GM23338 (cell line): Measurements from ENCODE around the gene DLG2. TPM values are rescaled to one million over a fixed set of nuclear protein-coding genes. Genes with fewer than 3 reads are reported as not detected.

Source experiments
- ATAC-seq: fragments of 200-7000 bp; cut with Tn5 transposase; 3 replicates; pipeline ENCODE4 v1.9.1; 2020
- DNase-seq: peaks from one replicate; pipeline ENCODE4 v3.0.0-alpha.2; 2015; ENCODE audit warnings: low spot score
- H2AFZ ChIP-seq: fragments of 200-600 bp; sonication (generic); 2 replicates; pipeline ENCODE4 v1.8.0; 2016; ENCODE audit warnings: antibody characterized with exemption, mild to moderate bottlenecking, moderate library complexity
- H3F3A ChIP-seq: fragments of 200-600 bp; sonication (generic); replicated peaks from 2 replicates; pipeline ENCODE4 v1.8.0; 2017; ENCODE audit warnings: antibody characterized with exemption, mixed run types, low read depth
- H3K27ac ChIP-seq: fragments of 200-600 bp; sonication (generic); 2 replicates; pipeline ENCODE4 v1.6.1; 2016; ENCODE audit warnings: low read depth
- H3K27me3 ChIP-seq: fragments of 200-600 bp; sonication (generic); 2 replicates; pipeline ENCODE4 v1.8.0; 2016; ENCODE audit warnings: mild to moderate bottlenecking, mixed run types, moderate library complexity; ENCODE audit not compliant: insufficient read depth
- H3K36me3 ChIP-seq: fragments of 200-600 bp; sonication (generic); 2 replicates; pipeline ENCODE4 v1.8.0; 2016; ENCODE audit warnings: mild to moderate bottlenecking; ENCODE audit not compliant: insufficient read depth
- H3K4me1 ChIP-seq: fragments of 200-600 bp; sonication (generic); 2 replicates; pipeline ENCODE4 v1.8.0; 2016; ENCODE audit warnings: mild to moderate bottlenecking, moderate library complexity; ENCODE audit not compliant: insufficient read depth
- H3K4me2 ChIP-seq: fragments of 200-600 bp; sonication (generic); 2 replicates; pipeline ENCODE4 v1.7.1; 2017; ENCODE audit warnings: mixed run types
- H3K4me3 ChIP-seq: fragments of 200-600 bp; sonication (generic); 2 replicates; pipeline ENCODE4 v1.6.1; 2016; ENCODE audit warnings: mixed run types
- H3K79me2 ChIP-seq: fragments of 200-600 bp; sonication (generic); replicated peaks from 2 replicates; pipeline ENCODE4 v1.8.0; 2017; ENCODE audit warnings: mild to moderate bottlenecking; ENCODE audit not compliant: insufficient read depth
- H3K9me2 ChIP-seq: fragments of 200-600 bp; sonication (generic); 2 replicates; pipeline ENCODE4 v1.8.0; 2017; ENCODE audit not compliant: insufficient read depth
- H4K20me1 ChIP-seq: fragments of 200-600 bp; sonication (generic); replicated peaks from 2 replicates; pipeline ENCODE4 v1.8.0; 2017; ENCODE audit warnings: mild to moderate bottlenecking; ENCODE audit not compliant: insufficient read depth
- H3K27ac Mint-ChIP-seq: 2 replicates; pipeline ENCODE4 v1.8.0; 2020; ENCODE audit warnings: inconsistent platforms, mild to moderate bottlenecking, moderate library complexity, mixed read lengths
- H3K27me3 Mint-ChIP-seq: 3 replicates; pipeline ENCODE4 v1.8.0; 2022; ENCODE audit warnings: low read depth, mild to moderate bottlenecking, moderate library complexity, mixed read lengths, inconsistent platforms; ENCODE audit not compliant: insufficient read depth, poor library complexity
- H3K36me3 Mint-ChIP-seq: 3 replicates; pipeline ENCODE4 v1.8.0; 2021; ENCODE audit warnings: low read depth, mild to moderate bottlenecking, inconsistent platforms, moderate library complexity, mixed read lengths
- H3K4me1 Mint-ChIP-seq: 3 replicates; pipeline ENCODE4 v1.8.0; 2020; ENCODE audit warnings: mild to moderate bottlenecking, inconsistent platforms, mixed read lengths
- H3K4me3 Mint-ChIP-seq: 3 replicates; pipeline ENCODE4 v1.8.0; 2021; ENCODE audit warnings: moderate library complexity, mild to moderate bottlenecking, inconsistent platforms, mixed read lengths
- H3K9me3 Mint-ChIP-seq: 3 replicates; pipeline ENCODE4 v1.8.0; 2020; ENCODE audit warnings: moderate library complexity, mild to moderate bottlenecking, inconsistent platforms, mixed read lengths
- CREB1 ChIP-seq: fragments of 250-450 bp; sonication (Bioruptor Pico); IDR thresholded peaks from 2 replicates; pipeline ENCODE4 v1.5.0; 2020; ENCODE audit warnings: low read depth, mild to moderate bottlenecking, moderate library complexity
- CTCF ChIP-seq, 2 experiments: fragments of 200-600 bp in 1 of 2; sonication (generic) in 1 of 2; conservative IDR thresholded peaks; 2 replicates each; pipeline versions ENCODE4 v1.5.1 to v1.6.1; 2016 to 2017; ENCODE audit warnings: antibody characterized with exemption in 2 of 2, low read depth in 2 of 2, mild to moderate bottlenecking in 2 of 2, moderate library complexity in 1 of 2
- EZH2 ChIP-seq: fragments of 200-600 bp; sonication (generic); IDR thresholded peaks from one replicate; pipeline ENCODE4 v1.8.0; 2017; ENCODE audit warnings: antibody characterized with exemption, mild to moderate bottlenecking, low read depth; ENCODE audit not compliant: unreplicated experiment
- EZH2phosphoT487 ChIP-seq: fragments of 200-600 bp; sonication (generic); IDR thresholded peaks from one replicate; pipeline ENCODE4 v1.8.1; 2018; ENCODE audit warnings: antibody characterized with exemption; ENCODE audit not compliant: unreplicated experiment
- JUNB ChIP-seq: IDR thresholded peaks from one replicate; pipeline ENCODE4 v1.6.1; 2016; ENCODE audit warnings: antibody characterized with exemption; ENCODE audit not compliant: unreplicated experiment
- NANOG ChIP-seq: IDR thresholded peaks from 2 replicates; pipeline ENCODE4 v1.6.1; 2016; ENCODE audit warnings: antibody characterized with exemption, borderline replicate concordance
- POLR2AphosphoS5 ChIP-seq: IDR thresholded peaks from 2 replicates; pipeline ENCODE4 v1.6.1; 2016; ENCODE audit warnings: antibody characterized with exemption, low read depth
- ZNF114 ChIP-seq: fragments of 250-450 bp; sonication (Bioruptor Pico); IDR thresholded peaks from 2 replicates; pipeline ENCODE4 v1.5.0; 2020; ENCODE audit warnings: mild to moderate bottlenecking, moderate library complexity
- ZNF331 ChIP-seq: fragments of 250-450 bp; sonication (Bioruptor Pico); IDR thresholded peaks from 2 replicates; pipeline ENCODE4 v1.5.0; 2020; ENCODE audit warnings: low read depth, mild to moderate bottlenecking, moderate library complexity
- polyA plus RNA-seq: library from polyadenylated mRNA; unstranded; fragments of >200 nt; fragmentation: Nextera tagmentation; extraction: Ambion mirVana; gene quantifications from 2 replicates; pipeline ENCODE4 v1.2.1, GENCODE V29; 2016
- total RNA-seq: library from RNA; depleted of rRNA; stranded (reverse); fragments of >200 nt; shearing (Covaris generic); gene quantifications from 2 replicates; pipeline ENCODE4 v1.2.3, GENCODE V29; 2014
- TF ChIP-seq, protein P1 (sequence below): fragments of 250-450 bp; sonication (Bioruptor Pico); IDR thresholded peaks from 2 replicates; pipeline ENCODE4 v1.5.0; 2020; ENCODE audit warnings: mild to moderate bottlenecking, moderate library complexity
- TF ChIP-seq, protein P2 (sequence below): IDR thresholded peaks from 2 replicates; pipeline ENCODE4 v1.6.1; 2016; ENCODE audit warnings: antibody characterized with exemption

Gene DLG2
- total and polyA plus RNA-seq, 2 experiments from 2014 or later, result 19.8 to 21.5 TPM

- no peak for TF ChIP-seq CTCF (conservative IDR thresholded peaks at IDR 0.05; ENCODE audit: low read depth in 2 of 2)
- TF ChIP-seq ZNF114 (CRISPR knock-in tag), result no peak
- TF ChIP-seq CREB1 (CRISPR knock-in tag), result no peak
- no peak for TF ChIP-seq JUNB
Measured at GRCh38 chr11:84580428-84580827, 1046.7 kb downstream of the DLG2 start (continued).

DNA sequence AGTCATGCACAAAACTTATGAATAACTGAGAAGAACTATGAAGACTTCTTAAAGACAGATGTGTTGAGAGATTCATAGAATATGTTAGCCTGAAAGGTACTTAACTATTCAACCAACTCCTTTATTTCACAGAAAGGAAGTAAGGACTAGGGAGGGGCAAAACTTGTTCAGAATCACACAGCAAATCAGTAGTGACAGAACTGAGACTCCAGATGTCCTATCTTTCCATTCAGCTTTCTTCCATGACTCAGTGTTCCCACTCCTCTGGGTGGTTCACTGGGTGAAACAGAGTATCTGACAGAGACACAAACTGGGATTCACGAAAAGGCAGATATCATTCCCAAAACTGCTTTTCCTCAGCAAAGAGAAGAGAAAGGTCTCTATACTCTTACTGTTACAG is 1053.3 kb downstream of the DLG2 start:
- ATAC-seq (no peak), DNase-seq (no peak)
- H3K27me3 Mint-ChIP-seq, result peaks cover 4% of the 10 kb centered on the region
- H3K9me3 Mint-ChIP-seq, result peaks cover 22% of the 10 kb centered on the region
- H3K4me1 Mint-ChIP-seq, result no peaks in the 10 kb centered on the region
- Histone ChIP-seq H3K27me3 (no peaks in the 10 kb centered on the region), H3K79me2 (no peaks in the 10 kb centered on the region), H3K27ac (no peak overlapping the region), H3K36me3 (no peaks in the 10 kb centered on the region), H2AFZ (no peak overlapping the region), H3K4me2 (no peak overlapping the region), H3K4me3 (no peak overlapping the region), H4K20me1 (no peaks in the 10 kb centered on the region), H3K4me1 (no peaks in the 10 kb centered on the region), H3F3A (no peaks in the 10 kb centered on the region), H3K9me2 (peaks cover 3% of the 10 kb centered on the region)
- no peak overlapping the region for H3K4me3 Mint-ChIP-seq
- H3K27ac Mint-ChIP-seq, result no peak overlapping the region
- H3K36me3 Mint-ChIP-seq, result peaks cover 15% of the 10 kb centered on the region
- no peak for TF ChIP-seq CTCF (conservative IDR thresholded peaks at IDR 0.05; ENCODE audit: low read depth in 2 of 2)
- TF ChIP-seq EZH2phosphoT487, result no peak
- TF ChIP-seq, protein P1, sequence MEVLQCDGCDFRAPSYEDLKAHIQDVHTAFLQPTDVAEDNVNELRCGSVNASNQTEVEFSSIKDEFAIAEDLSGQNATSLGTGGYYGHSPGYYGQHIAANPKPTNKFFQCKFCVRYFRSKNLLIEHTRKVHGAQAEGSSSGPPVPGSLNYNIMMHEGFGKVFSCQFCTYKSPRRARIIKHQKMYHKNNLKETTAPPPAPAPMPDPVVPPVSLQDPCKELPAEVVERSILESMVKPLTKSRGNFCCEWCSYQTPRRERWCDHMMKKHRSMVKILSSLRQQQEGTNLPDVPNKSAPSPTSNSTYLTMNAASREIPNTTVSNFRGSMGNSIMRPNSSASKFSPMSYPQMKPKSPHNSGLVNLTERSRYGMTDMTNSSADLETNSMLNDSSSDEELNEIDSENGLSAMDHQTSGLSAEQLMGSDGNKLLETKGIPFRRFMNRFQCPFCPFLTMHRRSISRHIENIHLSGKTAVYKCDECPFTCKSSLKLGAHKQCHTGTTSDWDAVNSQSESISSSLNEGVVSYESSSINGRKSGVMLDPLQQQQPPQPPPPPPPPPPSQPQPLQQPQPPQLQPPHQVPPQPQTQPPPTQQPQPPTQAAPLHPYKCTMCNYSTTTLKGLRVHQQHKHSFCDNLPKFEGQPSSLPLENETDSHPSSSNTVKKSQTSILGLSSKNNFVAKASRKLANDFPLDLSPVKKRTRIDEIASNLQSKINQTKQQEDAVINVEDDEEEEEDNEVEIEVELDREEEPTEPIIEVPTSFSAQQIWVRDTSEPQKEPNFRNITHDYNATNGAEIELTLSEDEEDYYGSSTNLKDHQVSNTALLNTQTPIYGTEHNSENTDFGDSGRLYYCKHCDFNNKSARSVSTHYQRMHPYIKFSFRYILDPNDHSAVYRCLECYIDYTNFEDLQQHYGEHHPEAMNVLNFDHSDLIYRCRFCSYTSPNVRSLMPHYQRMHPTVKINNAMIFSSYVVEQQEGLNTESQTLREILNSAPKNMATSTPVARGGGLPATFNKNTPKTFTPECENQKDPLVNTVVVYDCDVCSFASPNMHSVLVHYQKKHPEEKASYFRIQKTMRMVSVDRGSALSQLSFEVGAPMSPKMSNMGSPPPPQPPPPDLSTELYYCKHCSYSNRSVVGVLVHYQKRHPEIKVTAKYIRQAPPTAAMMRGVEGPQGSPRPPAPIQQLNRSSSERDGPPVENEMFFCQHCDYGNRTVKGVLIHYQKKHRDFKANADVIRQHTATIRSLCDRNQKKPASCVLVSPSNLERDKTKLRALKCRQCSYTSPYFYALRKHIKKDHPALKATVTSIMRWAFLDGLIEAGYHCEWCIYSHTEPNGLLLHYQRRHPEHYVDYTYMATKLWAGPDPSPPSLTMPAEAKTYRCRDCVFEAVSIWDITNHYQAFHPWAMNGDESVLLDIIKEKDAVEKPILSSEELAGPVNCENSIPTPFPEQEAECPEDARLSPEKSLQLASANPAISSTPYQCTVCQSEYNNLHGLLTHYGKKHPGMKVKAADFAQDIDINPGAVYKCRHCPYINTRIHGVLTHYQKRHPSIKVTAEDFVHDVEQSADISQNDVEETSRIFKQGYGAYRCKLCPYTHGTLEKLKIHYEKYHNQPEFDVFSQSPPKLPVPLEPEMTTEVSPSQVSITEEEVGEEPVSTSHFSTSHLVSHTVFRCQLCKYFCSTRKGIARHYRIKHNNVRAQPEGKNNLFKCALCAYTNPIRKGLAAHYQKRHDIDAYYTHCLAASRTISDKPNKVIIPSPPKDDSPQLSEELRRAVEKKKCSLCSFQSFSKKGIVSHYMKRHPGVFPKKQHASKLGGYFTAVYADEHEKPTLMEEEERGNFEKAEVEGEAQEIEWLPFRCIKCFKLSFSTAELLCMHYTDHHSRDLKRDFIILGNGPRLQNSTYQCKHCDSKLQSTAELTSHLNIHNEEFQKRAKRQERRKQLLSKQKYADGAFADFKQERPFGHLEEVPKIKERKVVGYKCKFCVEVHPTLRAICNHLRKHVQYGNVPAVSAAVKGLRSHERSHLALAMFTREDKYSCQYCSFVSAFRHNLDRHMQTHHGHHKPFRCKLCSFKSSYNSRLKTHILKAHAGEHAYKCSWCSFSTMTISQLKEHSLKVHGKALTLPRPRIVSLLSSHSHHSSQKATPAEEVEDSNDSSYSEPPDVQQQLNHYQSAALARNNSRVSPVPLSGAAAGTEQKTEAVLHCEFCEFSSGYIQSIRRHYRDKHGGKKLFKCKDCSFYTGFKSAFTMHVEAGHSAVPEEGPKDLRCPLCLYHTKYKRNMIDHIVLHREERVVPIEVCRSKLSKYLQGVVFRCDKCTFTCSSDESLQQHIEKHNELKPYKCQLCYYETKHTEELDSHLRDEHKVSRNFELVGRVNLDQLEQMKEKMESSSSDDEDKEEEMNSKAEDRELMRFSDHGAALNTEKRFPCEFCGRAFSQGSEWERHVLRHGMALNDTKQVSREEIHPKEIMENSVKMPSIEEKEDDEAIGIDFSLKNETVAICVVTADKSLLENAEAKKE (CRISPR knock-in tag), result no peak
- no peak for TF ChIP-seq CREB1 (CRISPR knock-in tag)
- TF ChIP-seq JUNB, result no peak
- no peak for TF ChIP-seq NANOG
- no peak for TF ChIP-seq EZH2
- no peak for TF ChIP-seq POLR2AphosphoS5
- TF ChIP-seq, protein P2, sequence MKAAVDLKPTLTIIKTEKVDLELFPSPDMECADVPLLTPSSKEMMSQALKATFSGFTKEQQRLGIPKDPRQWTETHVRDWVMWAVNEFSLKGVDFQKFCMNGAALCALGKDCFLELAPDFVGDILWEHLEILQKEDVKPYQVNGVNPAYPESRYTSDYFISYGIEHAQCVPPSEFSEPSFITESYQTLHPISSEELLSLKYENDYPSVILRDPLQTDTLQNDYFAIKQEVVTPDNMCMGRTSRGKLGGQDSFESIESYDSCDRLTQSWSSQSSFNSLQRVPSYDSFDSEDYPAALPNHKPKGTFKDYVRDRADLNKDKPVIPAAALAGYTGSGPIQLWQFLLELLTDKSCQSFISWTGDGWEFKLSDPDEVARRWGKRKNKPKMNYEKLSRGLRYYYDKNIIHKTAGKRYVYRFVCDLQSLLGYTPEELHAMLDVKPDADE, result no peak
- TF ChIP-seq ZNF114 (CRISPR knock-in tag), result no peak
- no peak for TF ChIP-seq ZNF331 (CRISPR knock-in tag)
